SH-SY5Y (cell line): ENCODE data around the gene FGF18.

Source experiments
- GATA2 ChIP-seq: IDR thresholded peaks from 2 replicates; pipeline ENCODE4 v1.6.1; 2011; ENCODE audit warnings: mild to moderate bottlenecking, low read depth, low read length
- GATA3 ChIP-seq: IDR thresholded peaks from 2 replicates; pipeline ENCODE4 v1.6.1; 2011; ENCODE audit warnings: low read depth, mild to moderate bottlenecking, low read length, moderate library complexity

FGF18 gene

DNA sequence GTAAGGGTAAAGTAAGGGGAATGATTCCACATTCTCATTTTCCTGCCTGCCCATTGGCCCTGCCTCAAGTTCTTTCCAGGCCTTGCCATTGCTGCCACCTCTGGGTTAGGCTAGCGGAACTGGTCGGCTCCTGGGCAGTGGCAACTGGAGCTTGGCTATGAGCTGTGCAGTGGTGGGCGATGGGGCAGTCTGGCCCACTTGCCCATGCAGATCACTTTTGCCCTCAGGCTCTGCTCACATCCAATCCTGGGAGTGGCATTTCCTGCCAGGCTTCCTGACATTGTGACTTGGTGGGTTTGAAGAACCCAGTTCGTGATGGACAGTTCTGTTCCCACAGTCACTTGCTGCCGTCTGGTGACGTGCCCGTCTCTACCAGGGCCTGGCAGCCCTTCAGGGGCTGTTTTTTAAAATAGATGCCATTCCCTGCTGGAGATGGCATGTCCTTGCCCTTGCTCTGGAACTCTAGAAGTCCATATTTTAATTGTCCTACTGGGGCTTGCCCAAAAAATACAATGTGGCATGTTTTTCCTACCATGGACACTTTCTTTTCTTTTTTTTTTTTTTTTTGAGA lies 86.1 kb downstream of the FGF18 start:
- no peak for TF ChIP-seq GATA2
- TF ChIP-seq GATA3: no peak

GRCh38 chr5:171506951-171507350 lies 87.5 kb downstream of the FGF18 start:
- TF ChIP-seq GATA3: no peak
- no peak for TF ChIP-seq GATA2
